Mesendoderm (in vitro differentiated cells): ENCODE measurements around the gene MGARP.
A peak's percentile ranks its signal among the peaks of the same experiment; 100 is the strongest.

ENCODE experiments used
- DNase-seq: peaks from one replicate; pipeline ENCODE4 v3.0.0; 2013
- H2AK5ac ChIP-seq: 2 replicates; pipeline ENCODE4 v1.6.1; 2013; ENCODE audit warnings: low read length, inconsistent platforms
- H2BK120ac ChIP-seq: 2 replicates; pipeline ENCODE4 v1.6.1; 2013; ENCODE audit warnings: low read depth, mild to moderate bottlenecking, low read length, moderate library complexity, mixed read lengths
- H2BK15ac ChIP-seq: replicated peaks from 2 replicates; pipeline ENCODE4 v1.6.1; 2013; ENCODE audit warnings: low read depth, mild to moderate bottlenecking, moderate library complexity
- H2BK5ac ChIP-seq: 2 replicates; pipeline ENCODE4 v1.6.1; 2013; ENCODE audit warnings: low read length, inconsistent platforms
- H3K18ac ChIP-seq: 2 replicates; pipeline ENCODE4 v1.6.1; 2013; ENCODE audit warnings: mild to moderate bottlenecking, low read length, mixed read lengths
- H3K23ac ChIP-seq: one replicate; pipeline ENCODE4 v1.6.1; 2013; ENCODE audit warnings: low read length
- H3K27ac ChIP-seq: 2 replicates; pipeline ENCODE4 v1.5.1; 2013; ENCODE audit warnings: low read depth, mild to moderate bottlenecking, inconsistent platforms, low read length, moderate library complexity
- H3K27me3 ChIP-seq: 2 replicates; pipeline ENCODE4 v1.6.1; 2013; ENCODE audit warnings: low read length, control low read depth, mild to moderate bottlenecking, inconsistent platforms; ENCODE audit not compliant: insufficient read depth, poor library complexity
- H3K36me3 ChIP-seq: 2 replicates; pipeline ENCODE4 v1.6.1; 2013; ENCODE audit warnings: low read length, inconsistent platforms; ENCODE audit not compliant: control insufficient read depth, insufficient read depth
- H3K4ac ChIP-seq: one replicate; pipeline ENCODE4 v1.6.1; 2013; ENCODE audit warnings: low read depth, mild to moderate bottlenecking, low read length, moderate library complexity
- H3K4me1 ChIP-seq: 2 replicates; pipeline ENCODE4 v1.6.1; 2013; ENCODE audit warnings: low read depth, low read length, inconsistent platforms; ENCODE audit not compliant: control insufficient read depth
- H3K4me2 ChIP-seq: 2 replicates; pipeline ENCODE4 v1.6.1; 2013; ENCODE audit warnings: low read length
- H3K4me3 ChIP-seq: 2 replicates; pipeline ENCODE4 v1.5.1; 2013; ENCODE audit warnings: mild to moderate bottlenecking, low read length
- H3K56ac ChIP-seq: one replicate; pipeline ENCODE4 v1.6.1; 2013; ENCODE audit warnings: low read length
- H3K79me1 ChIP-seq: 2 replicates; pipeline ENCODE4 v1.6.1; 2013; ENCODE audit warnings: low read length, inconsistent platforms
- H3K79me2 ChIP-seq: 2 replicates; pipeline ENCODE4 v1.6.1; 2013; ENCODE audit warnings: mild to moderate bottlenecking, low read length; ENCODE audit not compliant: control insufficient read depth, insufficient read depth
- H3K9ac ChIP-seq: 2 replicates; pipeline ENCODE4 v1.6.1; 2013; ENCODE audit warnings: low read length, inconsistent platforms
- H4K5ac ChIP-seq: one replicate; pipeline ENCODE4 v1.6.1; 2013; ENCODE audit warnings: low read length
- H4K8ac ChIP-seq: one replicate; pipeline ENCODE4 v1.6.1; 2013; ENCODE audit warnings: low read depth, mild to moderate bottlenecking, control low read depth, low read length, moderate library complexity
- WGBS: extraction: QIAGEN DNeasy Blood & Tissue Kit; methylation state at CpG from one replicate; pipeline ENCODE4 v1.1.7; 2013; ENCODE audit warnings: low lambda C conversion rate, missing lambda C conversion rate; ENCODE audit not compliant: insufficient coverage; ENCODE audit errors: extremely low coverage; 5-methylcytosine and 5-hydroxymethylcytosine counted together

The MGARP gene

GRCh38 chr4:139300431-139301112 lies 20.5 kb upstream of the MGARP start:
- Histone ChIP-seq H3K79me2 (peaks cover 40% of the 10 kb centered on the region), H2BK5ac (peak overlapping the region; percentile 73), H2AK5ac (no peak overlapping the region), H3K9ac (peak overlapping the region; percentile 80), H3K27me3 (no peaks in the 10 kb centered on the region), H3K4ac (peak overlapping the region; percentile 56), H3K23ac (no peak overlapping the region), H3K56ac (peak overlapping the region; percentile 92), H3K4me1 (no peaks in the 10 kb centered on the region), H3K4me2 (peak overlapping the region; percentile 69), H4K8ac (no peak overlapping the region), H3K27ac (peak overlapping the region; percentile 85), H3K79me1 (peaks cover 2% of the 10 kb centered on the region), H3K18ac (peak overlapping the region; percentile 40), H3K36me3 (peaks cover 3% of the 10 kb centered on the region), H2BK120ac (no peak overlapping the region), H3K4me3 (peak overlapping the region; percentile 82), H2BK15ac (no peak overlapping the region), H4K5ac (peak overlapping the region; percentile 7)
- peak; percentile 67 for DNase-seq
- WGBS, result no CpG with 5 or more reads among the region's 16 CpGs

- Histone ChIP-seq H3K4me3 (no peak overlapping the region), H2BK5ac (no peak overlapping the region), H2BK120ac (no peak overlapping the region), H3K27ac (no peak overlapping the region), H3K79me1 (peaks cover under 1% of the 10 kb centered on the region), H3K79me2 (peaks cover 30% of the 10 kb centered on the region), H3K9ac (no peak overlapping the region), H3K4me1 (no peaks in the 10 kb centered on the region), H3K4me2 (no peak overlapping the region), H4K8ac (no peak overlapping the region), H2BK15ac (no peak overlapping the region), H4K5ac (no peak overlapping the region), H3K23ac (no peak overlapping the region), H3K4ac (no peak overlapping the region), H2AK5ac (no peak overlapping the region), H3K36me3 (peaks cover under 1% of the 10 kb centered on the region), H3K56ac (no peak overlapping the region), H3K18ac (no peak overlapping the region), H3K27me3 (no peaks in the 10 kb centered on the region)
- no peak for DNase-seq
- WGBS, result no CpG with 5 or more reads among the region's 1 CpG
Measured at GRCh38 chr4:139299536-139299935, 19.5 kb upstream of the MGARP start.

- H4K5ac ChIP-seq, result no peak overlapping the region
- H3K4me3 ChIP-seq, result no peak overlapping the region
- no peaks in the 10 kb centered on the region for H3K27me3 ChIP-seq
- H3K79me2 ChIP-seq, result peaks cover 8% of the 10 kb centered on the region
- no peaks in the 10 kb centered on the region for H3K79me1 ChIP-seq
- H2BK15ac ChIP-seq, result no peak overlapping the region
- H3K4me1 ChIP-seq, result no peaks in the 10 kb centered on the region
- DNase-seq, result no peak
- no peaks in the 10 kb centered on the region for H3K36me3 ChIP-seq
- no peak overlapping the region for H2BK120ac ChIP-seq
- H3K9ac ChIP-seq, result no peak overlapping the region
- H3K27ac ChIP-seq, result no peak overlapping the region
- no peak overlapping the region for H3K56ac ChIP-seq
- no peak overlapping the region for H3K4ac ChIP-seq
- no peak overlapping the region for H3K4me2 ChIP-seq
- no peak overlapping the region for H2AK5ac ChIP-seq
- no peak overlapping the region for H4K8ac ChIP-seq
- WGBS, result no CpG with 5 or more reads among the region's 2 CpGs
- H3K23ac ChIP-seq, result no peak overlapping the region
- H2BK5ac ChIP-seq, result no peak overlapping the region
- H3K18ac ChIP-seq, result no peak overlapping the region
Measured at GRCh38 chr4:139297001-139297410, 17.0 kb upstream of the MGARP start.

DNA sequence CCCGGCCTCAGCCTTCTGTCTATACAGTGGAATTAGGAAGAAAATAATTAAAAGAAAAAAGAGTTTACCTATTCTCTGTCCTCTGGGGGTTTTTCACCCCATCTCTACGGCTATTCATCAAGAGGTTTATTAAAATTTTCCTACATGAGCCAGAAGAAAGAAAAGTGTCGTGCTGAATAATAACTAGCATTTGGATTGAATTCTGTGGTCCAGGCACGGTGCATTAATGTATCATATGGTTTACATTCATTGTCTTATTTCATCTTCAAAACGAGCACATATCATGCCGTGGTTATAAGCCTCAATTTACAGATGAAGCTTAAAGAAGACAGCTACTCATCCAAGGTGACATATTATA lies 15.9 kb upstream of the MGARP start:
- Histone ChIP-seq H3K4me1 (no peaks in the 10 kb centered on the region), H2BK15ac (no peak overlapping the region), H3K23ac (no peak overlapping the region), H3K36me3 (no peaks in the 10 kb centered on the region), H3K4me2 (no peak overlapping the region), H4K8ac (no peak overlapping the region), H3K56ac (no peak overlapping the region), H2AK5ac (no peak overlapping the region), H3K27ac (no peak overlapping the region), H3K4ac (no peak overlapping the region), H3K79me2 (peaks cover 1% of the 10 kb centered on the region), H3K9ac (no peak overlapping the region), H3K27me3 (no peaks in the 10 kb centered on the region), H3K4me3 (no peak overlapping the region), H4K5ac (no peak overlapping the region), H3K18ac (no peak overlapping the region), H2BK120ac (no peak overlapping the region), H3K79me1 (no peaks in the 10 kb centered on the region), H2BK5ac (no peak overlapping the region)
- no peak for DNase-seq
- WGBS, result no CpG with 5 or more reads among the region's 6 CpGs

DNA sequence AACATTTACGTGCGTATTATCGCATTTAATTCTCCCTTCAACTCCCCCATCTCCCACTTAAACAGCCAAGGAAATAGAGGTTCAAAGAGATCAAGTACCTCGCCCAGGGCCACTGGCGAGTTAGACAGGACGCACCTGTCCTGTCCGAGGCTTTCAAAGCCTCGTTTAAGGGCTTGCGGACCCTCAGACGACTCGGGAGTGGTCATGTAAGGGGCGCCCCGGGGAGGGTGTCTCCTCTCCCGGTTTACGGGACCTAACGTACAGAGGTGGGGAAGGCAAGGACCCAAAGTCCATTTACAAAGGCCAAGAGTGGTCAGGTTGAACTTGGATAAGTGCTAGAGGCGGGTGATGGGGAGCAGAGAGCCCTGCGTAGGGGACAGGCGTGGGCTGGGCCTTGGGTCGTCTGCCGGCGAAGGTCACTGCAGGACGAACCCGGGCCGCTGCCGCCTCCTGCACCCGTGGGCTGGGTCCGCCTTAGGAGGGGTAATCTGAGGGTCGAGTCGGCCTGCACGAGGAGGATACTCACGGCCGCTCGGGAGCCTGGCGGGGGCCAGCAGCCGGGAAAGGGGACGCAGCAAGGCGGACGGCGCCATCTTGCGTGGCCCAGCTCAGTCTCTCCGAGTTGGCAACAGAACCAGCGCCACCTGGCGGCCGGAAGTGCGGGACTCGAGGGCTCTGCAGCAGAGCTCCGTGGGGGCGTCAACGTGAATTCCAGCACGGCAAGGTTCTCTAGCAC lies 15.3 kb upstream of the MGARP start:
- peak overlapping the region; percentile 59 for H3K4me2 ChIP-seq
- no CpG with 5 or more reads among the region's 51 CpGs for WGBS
- no peaks in the 10 kb centered on the region for H3K27me3 ChIP-seq
- no peak overlapping the region for H2BK15ac ChIP-seq
- H4K8ac ChIP-seq, result no peak overlapping the region
- H3K79me1 ChIP-seq, result no peaks in the 10 kb centered on the region
- H3K4me1 ChIP-seq, result no peaks in the 10 kb centered on the region
- H3K4ac ChIP-seq, result no peak overlapping the region
- H3K56ac ChIP-seq, result peak overlapping the region; percentile 94
- H4K5ac ChIP-seq, result no peak overlapping the region
- H3K4me3 ChIP-seq, result peak overlapping the region; percentile 72
- H2BK5ac ChIP-seq, result no peak overlapping the region
- DNase-seq, result peak; percentile 94
- peak overlapping the region; percentile 88 for H3K9ac ChIP-seq
- peaks cover 1% of the 10 kb centered on the region for H3K79me2 ChIP-seq
- H2AK5ac ChIP-seq, result no peak overlapping the region
- no peak overlapping the region for H2BK120ac ChIP-seq
- peak overlapping the region; percentile 80 for H3K23ac ChIP-seq
- peak overlapping the region; percentile 57 for H3K18ac ChIP-seq
- H3K36me3 ChIP-seq, result no peaks in the 10 kb centered on the region
- no peak overlapping the region for H3K27ac ChIP-seq
